OCI-LY1 (cell line): Measurements from ENCODE around the gene DIP2C.

Source experiments
- EZH2 ChIP-seq: fragments of 200-600 bp; sonication (generic), shearing (Covaris generic); IDR thresholded peaks from 2 replicates; pipeline ENCODE4 v1.8.0; 2017; ENCODE audit warnings: borderline replicate concordance, mixed run types, mild to moderate bottlenecking, antibody characterized with exemption, low read length, moderate library complexity, mixed read lengths
- TF ChIP-seq, protein P1 (sequence below): fragments of 200-600 bp; sonication (generic), shearing (Covaris generic); IDR thresholded peaks from 2 replicates; pipeline ENCODE4 v1.5.1; 2017; ENCODE audit warnings: mild to moderate bottlenecking, antibody characterized with exemption, low read length, moderate library complexity, mixed read lengths

DNA sequence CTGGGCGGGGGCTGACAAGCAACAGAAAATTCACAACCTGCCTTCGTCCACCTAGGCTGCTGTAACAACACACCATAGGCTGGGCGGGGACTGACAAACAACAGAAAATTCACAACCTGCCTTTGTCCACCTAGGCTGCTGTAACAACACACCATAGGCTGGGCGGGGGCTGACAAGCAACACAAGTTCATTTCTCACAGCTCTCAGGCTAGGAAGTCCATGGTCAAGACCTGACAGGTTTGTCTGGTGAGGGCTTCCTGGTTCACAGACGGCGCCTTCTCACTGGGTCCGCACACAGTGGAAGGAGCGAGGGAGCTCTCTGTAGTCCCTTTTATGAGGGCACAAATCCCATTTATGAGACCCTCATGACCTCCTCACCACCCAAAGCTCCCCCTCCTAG, 52.2 kb downstream of the DIP2C start:
- TF ChIP-seq, protein P1, sequence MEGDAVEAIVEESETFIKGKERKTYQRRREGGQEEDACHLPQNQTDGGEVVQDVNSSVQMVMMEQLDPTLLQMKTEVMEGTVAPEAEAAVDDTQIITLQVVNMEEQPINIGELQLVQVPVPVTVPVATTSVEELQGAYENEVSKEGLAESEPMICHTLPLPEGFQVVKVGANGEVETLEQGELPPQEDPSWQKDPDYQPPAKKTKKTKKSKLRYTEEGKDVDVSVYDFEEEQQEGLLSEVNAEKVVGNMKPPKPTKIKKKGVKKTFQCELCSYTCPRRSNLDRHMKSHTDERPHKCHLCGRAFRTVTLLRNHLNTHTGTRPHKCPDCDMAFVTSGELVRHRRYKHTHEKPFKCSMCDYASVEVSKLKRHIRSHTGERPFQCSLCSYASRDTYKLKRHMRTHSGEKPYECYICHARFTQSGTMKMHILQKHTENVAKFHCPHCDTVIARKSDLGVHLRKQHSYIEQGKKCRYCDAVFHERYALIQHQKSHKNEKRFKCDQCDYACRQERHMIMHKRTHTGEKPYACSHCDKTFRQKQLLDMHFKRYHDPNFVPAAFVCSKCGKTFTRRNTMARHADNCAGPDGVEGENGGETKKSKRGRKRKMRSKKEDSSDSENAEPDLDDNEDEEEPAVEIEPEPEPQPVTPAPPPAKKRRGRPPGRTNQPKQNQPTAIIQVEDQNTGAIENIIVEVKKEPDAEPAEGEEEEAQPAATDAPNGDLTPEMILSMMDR: no peak
- TF ChIP-seq EZH2: no peak
